Lung (tissue), 12 donors: ENCODE measurements around the gene RSF1. TPM values are rescaled to one million over a fixed set of nuclear protein-coding genes. Genes with fewer than 3 reads are reported as not detected.

Experiments used
- ATAC-seq: fragments of 200-7000 bp; cut with Tn5 transposase; one replicate; pipeline ENCODE4 v1.9.1; 2020; ENCODE audit warnings: moderate number of reproducible peaks; ENCODE audit not compliant: insufficient read depth, low FRiP score
- DNase-seq, 3 donors: peaks; one replicate each; pipeline ENCODE4 v3.0.0-alpha.2; 2013 to 2017
- H3K27ac ChIP-seq, 2 donors: one replicate each; pipeline ENCODE4 v1.5.1; 2013; ENCODE audit warnings: mild to moderate bottlenecking in 2 of 2, moderate library complexity in 2 of 2, control low read depth in 1 of 2, inconsistent platforms in 1 of 2, low read depth in 1 of 2, low read length in 1 of 2
- H3K27me3 ChIP-seq, 3 donors: one replicate each; pipeline ENCODE4 v1.5.1; 2013; ENCODE audit warnings: low read length in 2 of 3; ENCODE audit not compliant: control insufficient read depth in 3 of 3, insufficient read depth in 3 of 3
- H3K36me3 ChIP-seq, 4 donors: one replicate each; pipeline ENCODE4 v1.5.1; 2013; ENCODE audit warnings: low read length in 4 of 4, mild to moderate bottlenecking in 1 of 4, moderate library complexity in 1 of 4; ENCODE audit not compliant: control insufficient read depth in 4 of 4, insufficient read depth in 4 of 4
- H3K4me1 ChIP-seq, 5 donors: one replicate each; pipeline ENCODE4 v1.5.1; 2013; ENCODE audit warnings: low read length in 5 of 5, mild to moderate bottlenecking in 2 of 5, moderate library complexity in 1 of 5; ENCODE audit not compliant: control insufficient read depth in 5 of 5, insufficient read depth in 5 of 5
- H3K4me3 ChIP-seq: one replicate; pipeline ENCODE4 v1.5.1; 2013; ENCODE audit warnings: mild to moderate bottlenecking, control low read depth, moderate library complexity
- H3K9ac ChIP-seq, 2 donors: one replicate each; pipeline ENCODE4 v1.5.1; 2013; ENCODE audit warnings: low read length in 2 of 2, control low read depth in 1 of 2; ENCODE audit not compliant: insufficient read depth in 1 of 2
- H3K9me3 ChIP-seq, 4 donors: one replicate each; pipeline ENCODE4 v1.5.1; 2013; ENCODE audit warnings: low read length in 3 of 4, mild to moderate bottlenecking in 1 of 4, moderate library complexity in 1 of 4; ENCODE audit not compliant: control insufficient read depth in 4 of 4, insufficient read depth in 3 of 4
- CTCF ChIP-seq: IDR thresholded peaks from 2 replicates; pipeline ENCODE4 v1.5.1; 2012; ENCODE audit warnings: mild to moderate bottlenecking; ENCODE audit errors: control extremely low read depth, extremely low read depth
- WGBS, 2 donors: extraction: QIAGEN DNeasy Blood & Tissue Kit; methylation state at CpG; one replicate each; pipeline ENCODE4 v1.1.7; 2013; 5-methylcytosine and 5-hydroxymethylcytosine counted together
- polyA plus RNA-seq, 2 donors: library from polyadenylated mRNA; stranded (reverse); fragments of 200-250 nt; gene quantifications; one replicate each; pipeline ENCODE4 v1.2.1, GENCODE V29; 2013
- total RNA-seq, 2 donors: library from RNA; depleted of rRNA in 1 of 2; stranded (reverse); fragments of >200 nt in 1 of 2; gene quantifications; one replicate each; pipeline ENCODE4 v1.2.1, GENCODE V29; 2014 to 2021
- donor health status: control.
- donor health status: control.
- donor health status: Bipolar disorder and iron deficiency.
- donor health status: healthy.
- donor health status: DM: yes; HTN: yes; CAD: no.

The RSF1 gene
- total and polyA plus RNA-seq, 4 donors, result 9.8 to 110 (median 29.2) TPM

GRCh38 chr11:77650123-77650522 lies 170.4 kb downstream of the RSF1 start:
- Histone ChIP-seq H3K27me3 (peaks cover 0 to 4% (median 0%) of the 10 kb centered on the region in 3 donors), H3K36me3 (no peaks in the 10 kb centered on the region), H3K9ac (no peak overlapping the region), H3K9me3 (no peaks in the 10 kb centered on the region), H3K4me3 (no peak overlapping the region), H3K27ac (no peak overlapping the region), H3K4me1 (no peaks in the 10 kb centered on the region)
- TF ChIP-seq CTCF, result no peak
- DNase-seq (no peak), ATAC-seq (no peak)
- WGBS, 2 donors, result 77 to 78% methylated on average over 3 of the region's 3 CpGs

GRCh38 chr11:77647654-77648305 lies 172.7 kb downstream of the RSF1 start:
- DNase-seq (no peak), ATAC-seq (no peak)
- H3K9me3 ChIP-seq, result no peaks in the 10 kb centered on the region
- no peaks in the 10 kb centered on the region for H3K4me1 ChIP-seq
- no peaks in the 10 kb centered on the region for H3K36me3 ChIP-seq
- H3K27ac ChIP-seq, result no peak overlapping the region
- H3K9ac ChIP-seq, result no peak overlapping the region
- H3K4me3 ChIP-seq, result no peak overlapping the region
- peaks cover 0 to 4% (median 0%) of the 10 kb centered on the region in 3 donors for H3K27me3 ChIP-seq
- WGBS, 2 donors, result 76 to 80% methylated on average over 3 of the region's 3 CpGs
- TF ChIP-seq CTCF, result no peak

DNA sequence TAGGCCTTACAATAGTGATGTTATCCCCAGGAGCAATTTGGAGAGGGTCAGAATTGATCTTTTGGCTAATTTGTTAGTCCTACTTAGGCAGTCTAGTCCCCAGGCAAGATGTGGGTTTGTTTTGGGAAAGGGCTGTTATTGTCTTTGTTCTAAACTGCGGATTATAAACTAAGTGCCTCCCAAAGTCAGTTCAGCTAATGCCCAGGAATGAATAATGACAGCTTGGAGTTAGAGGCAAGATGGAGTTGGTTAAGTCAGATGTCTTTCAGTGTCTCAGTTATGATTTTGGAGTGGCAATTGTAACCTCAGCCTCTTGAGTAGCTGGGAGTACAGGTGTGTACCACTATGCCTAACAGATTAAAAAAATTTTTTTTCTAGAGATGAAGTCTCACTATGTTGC lies 175.6 kb downstream of the RSF1 start:
- H3K27me3 ChIP-seq, result peaks cover 0 to 4% (median 0%) of the 10 kb centered on the region in 3 donors
- no peaks in the 10 kb centered on the region for H3K9me3 ChIP-seq
- H3K9ac ChIP-seq, result no peak overlapping the region
- DNase-seq, result no peak
- no peak for ATAC-seq
- H3K4me3 ChIP-seq, result no peak overlapping the region
- no peaks in the 10 kb centered on the region for H3K4me1 ChIP-seq
- H3K36me3 ChIP-seq, result no peaks in the 10 kb centered on the region
- no peak for TF ChIP-seq CTCF
- WGBS, 2 donors, result 86% methylated on average over 1 of the region's 1 CpG
- no peak overlapping the region for H3K27ac ChIP-seq

- no peak for ATAC-seq
- H3K4me1 ChIP-seq, result peaks cover 0 to 3% (median 0%) of the 10 kb centered on the region in 5 donors
- 72 to 79% methylated on average over 2 of the region's 2 CpGs for WGBS, 2 donors
- no peak overlapping the region for H3K9ac ChIP-seq
- H3K9me3 ChIP-seq, result no peaks in the 10 kb centered on the region
- no peak for TF ChIP-seq CTCF
- H3K36me3 ChIP-seq, result no peaks in the 10 kb centered on the region
- H3K4me3 ChIP-seq, result no peak overlapping the region
- DNase-seq, result no peak
- peaks cover 0 to 4% (median 0%) of the 10 kb centered on the region in 3 donors for H3K27me3 ChIP-seq
- no peak overlapping the region for H3K27ac ChIP-seq
Observed at GRCh38 chr11:77642228-77642627, 178.3 kb downstream of the RSF1 start.
